Esophagus muscularis mucosa (tissue), 4 donors: Measurements from ENCODE around the gene HLA-B. TPM values are rescaled to one million over a fixed set of nuclear protein-coding genes. Genes with fewer than 3 reads are reported as not detected.
A peak's percentile ranks its signal among the peaks of the same experiment; 100 is the strongest.

Source experiments
- DNase-seq: peaks from one replicate; pipeline ENCODE4 v3.0.0-alpha.2; 2017; ENCODE audit errors: extremely low spot score
- H3K27ac ChIP-seq, 4 donors: fragments of 200-600 bp; sonication (generic); replicated peaks in 1 of 4; 1 replicate in 3 of 4; 2 replicates in 1 of 4; pipeline ENCODE4 v1.5.1; 2016 to 2019; ENCODE audit warnings: mild to moderate bottlenecking in 1 of 4
- H3K27me3 ChIP-seq, 4 donors: fragments of 200-600 bp; sonication (generic); one replicate each; pipeline versions ENCODE4 v1.5.1 to v1.6.0; 2016 to 2019
- H3K36me3 ChIP-seq, 4 donors: fragments of 200-600 bp; sonication (generic); one replicate each; pipeline ENCODE4 v1.5.1; 2016 to 2019
- H3K4me1 ChIP-seq, 4 donors: fragments of 200-600 bp; sonication (generic); one replicate each; pipeline ENCODE4 v1.5.1; 2016 to 2019
- H3K4me3 ChIP-seq, 4 donors: fragments of 200-600 bp; sonication (generic); 1 replicate in 2 of 4; 2 replicates in 2 of 4; pipeline ENCODE4 v1.5.1; 2016 to 2019; ENCODE audit warnings: mild to moderate bottlenecking in 4 of 4, moderate library complexity in 1 of 4
- H3K9me3 ChIP-seq, 4 donors: fragments of 200-600 bp; sonication (generic); 1 replicate in 3 of 4; 2 replicates in 1 of 4; pipeline ENCODE4 v1.5.1; 2016 to 2019
- EP300 ChIP-seq: sonication (generic); formaldehyde crosslinking; IDR thresholded peaks from one replicate; pipeline ENCODE4 v1.6.1; 2017; ENCODE audit warnings: antibody characterized with exemption
- POLR2A ChIP-seq: fragments of 450-650 bp; IDR thresholded peaks from one replicate; pipeline ENCODE4 v1.6.1; 2017; ENCODE audit warnings: antibody characterized with exemption, moderate library complexity, mild to moderate bottlenecking, low read depth
- POLR2AphosphoS5 ChIP-seq, 2 donors: sonication (generic); formaldehyde crosslinking; IDR thresholded peaks; one replicate each; pipeline ENCODE4 v1.6.1; 2017; ENCODE audit warnings: antibody characterized with exemption in 2 of 2
- WGBS: methylation state at CpG from one replicate; pipeline ENCODE4 v1.1.5; 2018; 5-methylcytosine and 5-hydroxymethylcytosine counted together
- intact Hi-C: fragments of 100-400 bp; cut with DNase I; formaldehyde crosslinking; loops from one replicate; pipeline ENCODE4 v1.15.1; 2023
- total RNA-seq, 4 donors: library from RNA; depleted of rRNA; stranded (reverse); fragments of >200 nt; gene quantifications; one replicate each; pipeline versions ENCODE4 v1.1.0 to v1.2.1, GENCODE V29; 2016
- TF ChIP-seq, protein P1 (sequence below), 3 experiments: fragments of 200-600 bp in 2 of 3; fragments of 450-650 bp in 1 of 3; sonication (generic) in 2 of 3; IDR thresholded peaks; one replicate each; pipeline ENCODE4 v1.5.1; 2017 to 2019; ENCODE audit warnings: antibody characterized with exemption in 3 of 3, mild to moderate bottlenecking in 2 of 3, moderate library complexity in 1 of 3

The HLA-B gene
- total RNA-seq, 4 donors from 2014 or later, result 336 to 628 (median 502) TPM

DNA sequence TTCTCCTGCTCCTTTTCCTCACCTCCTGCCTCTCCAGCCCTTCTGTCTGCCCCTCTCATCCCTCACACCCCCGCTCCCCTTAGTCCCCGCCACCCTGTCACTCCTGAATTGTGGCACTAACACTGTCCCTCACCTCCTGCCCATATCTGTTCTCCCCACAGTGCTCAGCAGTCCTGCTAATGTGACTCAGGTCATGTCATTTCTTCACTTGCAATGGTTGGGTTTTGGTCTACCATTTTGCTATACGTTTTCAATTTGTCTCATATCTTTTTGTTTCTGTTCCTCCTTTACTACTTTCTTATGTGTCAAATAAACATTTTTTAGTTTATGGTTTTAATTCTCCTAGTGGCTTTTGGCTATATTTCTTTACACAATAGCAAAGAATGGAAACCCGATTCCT is 1.3 kb upstream of the HLA-B start:
- Histone ChIP-seq H3K4me1 (peaks cover 8 to 19% (median 15%) of the 10 kb centered on the region in 4 donors), H3K36me3 (peaks cover 0 to 24% (median 16%) of the 10 kb centered on the region in 4 donors), H3K4me3 (no peak overlapping the region), H3K9me3 (no peaks in the 10 kb centered on the region), H3K27me3 (peaks cover 0 to 7% (median 1%) of the 10 kb centered on the region in 4 donors), H3K27ac (no peak overlapping the region)
- no peak for TF ChIP-seq POLR2A
- TF ChIP-seq, protein P1, sequence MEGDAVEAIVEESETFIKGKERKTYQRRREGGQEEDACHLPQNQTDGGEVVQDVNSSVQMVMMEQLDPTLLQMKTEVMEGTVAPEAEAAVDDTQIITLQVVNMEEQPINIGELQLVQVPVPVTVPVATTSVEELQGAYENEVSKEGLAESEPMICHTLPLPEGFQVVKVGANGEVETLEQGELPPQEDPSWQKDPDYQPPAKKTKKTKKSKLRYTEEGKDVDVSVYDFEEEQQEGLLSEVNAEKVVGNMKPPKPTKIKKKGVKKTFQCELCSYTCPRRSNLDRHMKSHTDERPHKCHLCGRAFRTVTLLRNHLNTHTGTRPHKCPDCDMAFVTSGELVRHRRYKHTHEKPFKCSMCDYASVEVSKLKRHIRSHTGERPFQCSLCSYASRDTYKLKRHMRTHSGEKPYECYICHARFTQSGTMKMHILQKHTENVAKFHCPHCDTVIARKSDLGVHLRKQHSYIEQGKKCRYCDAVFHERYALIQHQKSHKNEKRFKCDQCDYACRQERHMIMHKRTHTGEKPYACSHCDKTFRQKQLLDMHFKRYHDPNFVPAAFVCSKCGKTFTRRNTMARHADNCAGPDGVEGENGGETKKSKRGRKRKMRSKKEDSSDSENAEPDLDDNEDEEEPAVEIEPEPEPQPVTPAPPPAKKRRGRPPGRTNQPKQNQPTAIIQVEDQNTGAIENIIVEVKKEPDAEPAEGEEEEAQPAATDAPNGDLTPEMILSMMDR (IDR thresholded peaks at IDR 0.05), result no peak
- no peak for TF ChIP-seq POLR2AphosphoS5 (IDR thresholded peaks at IDR 0.05)
- no peak for TF ChIP-seq EP300
- peak; percentile 70 for DNase-seq
- WGBS, result 39% methylated on average over 4 of the region's 4 CpGs
- intact Hi-C loops, result no loop called here

DNA sequence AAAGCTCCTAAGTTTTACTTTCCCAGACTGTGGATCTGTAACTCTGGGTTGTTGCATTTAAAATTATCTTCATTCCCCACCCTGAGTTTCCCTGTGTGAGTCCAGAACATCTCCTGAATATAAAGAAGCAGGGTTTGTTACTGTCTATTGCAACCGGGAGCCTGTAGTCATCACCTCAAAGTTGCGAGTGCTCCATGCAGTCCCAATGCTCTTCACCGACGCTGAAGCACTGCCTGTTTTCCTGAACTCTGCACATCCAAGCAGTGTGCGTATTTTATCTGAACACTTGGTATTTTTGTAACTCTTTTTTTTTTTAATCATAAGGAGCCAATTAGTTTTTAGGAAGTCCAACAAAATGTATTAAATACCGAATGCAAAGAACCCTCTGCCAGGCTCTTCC is 907 bp upstream of the HLA-B start:
- intact Hi-C loops, result no loop called here
- peaks cover 0 to 26% (median 19%) of the 10 kb centered on the region in 4 donors for H3K36me3 ChIP-seq
- peaks cover 0 to 5% (median 1%) of the 10 kb centered on the region in 4 donors for H3K27me3 ChIP-seq
- TF ChIP-seq POLR2A (no peak), EP300 (no peak), POLR2AphosphoS5 (IDR thresholded peaks at IDR 0.05) (no peak)
- TF ChIP-seq, protein P1 (IDR thresholded peaks at IDR 0.05), result no peak
- 47% methylated on average over 6 of the region's 6 CpGs for WGBS
- H3K4me3 ChIP-seq, result peak overlapping the region in 2 of 4 donors; percentile 69 to 73
- no peak for DNase-seq
- H3K9me3 ChIP-seq, result no peaks in the 10 kb centered on the region
- H3K4me1 ChIP-seq, result peaks cover 8 to 20% (median 16%) of the 10 kb centered on the region in 4 donors
- H3K27ac ChIP-seq, result peak overlapping the region in 2 of 4 donors; percentile 82 to 93

DNA sequence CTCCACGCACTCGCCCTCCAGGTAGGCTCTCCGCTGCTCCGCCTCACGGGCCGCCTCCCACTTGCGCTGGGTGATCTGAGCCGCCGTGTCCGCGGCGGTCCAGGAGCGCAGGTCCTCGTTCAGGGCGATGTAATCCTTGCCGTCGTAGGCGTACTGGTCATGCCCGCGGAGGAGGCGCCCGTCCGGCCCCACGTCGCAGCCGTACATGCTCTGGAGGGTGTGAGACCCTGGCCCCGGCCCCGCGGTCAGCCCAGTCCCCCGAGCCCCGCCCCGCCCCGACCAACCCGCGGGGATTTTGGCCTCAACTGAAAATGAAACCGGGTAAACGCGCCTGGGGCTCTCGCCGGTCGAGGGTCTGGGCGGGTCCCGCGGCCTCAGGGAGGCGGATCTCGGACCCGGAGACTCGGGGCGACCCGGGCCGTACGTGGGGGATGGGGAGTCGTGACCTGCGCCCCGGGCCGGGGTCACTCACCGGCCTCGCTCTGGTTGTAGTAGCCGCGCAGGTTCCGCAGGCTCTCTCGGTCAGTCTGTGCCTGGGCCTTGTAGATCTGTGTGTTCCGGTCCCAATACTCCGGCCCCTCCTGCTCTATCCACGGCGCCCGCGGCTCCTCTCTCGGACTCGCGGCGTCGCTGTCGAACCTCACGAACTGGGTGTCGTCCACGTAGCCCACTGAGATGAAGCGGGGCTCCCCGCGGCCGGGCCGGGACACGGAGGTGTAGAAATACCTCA is 598 bp downstream of the HLA-B start:
- peak overlapping the region; percentile 75 to 93 (median 83) for H3K27ac ChIP-seq
- no peaks in the 10 kb centered on the region for H3K27me3 ChIP-seq
- peak overlapping the region; percentile 67 to 73 (median 68) for H3K4me3 ChIP-seq
- H3K36me3 ChIP-seq, result peaks cover 0 to 26% (median 19%) of the 10 kb centered on the region in 4 donors
- H3K4me1 ChIP-seq, result peaks cover 8 to 20% (median 16%) of the 10 kb centered on the region in 4 donors
- TF ChIP-seq EP300 (no peak), POLR2A (no peak), POLR2AphosphoS5 (IDR thresholded peaks at IDR 0.05) (no peak)
- TF ChIP-seq, protein P1 (IDR thresholded peaks at IDR 0.05), result no peak
- WGBS, result no CpG with 5 or more reads among the region's 83 CpGs
- peak; percentile 88 for DNase-seq
- no peaks in the 10 kb centered on the region for H3K9me3 ChIP-seq
- intact Hi-C loops, result no loop called here

DNA sequence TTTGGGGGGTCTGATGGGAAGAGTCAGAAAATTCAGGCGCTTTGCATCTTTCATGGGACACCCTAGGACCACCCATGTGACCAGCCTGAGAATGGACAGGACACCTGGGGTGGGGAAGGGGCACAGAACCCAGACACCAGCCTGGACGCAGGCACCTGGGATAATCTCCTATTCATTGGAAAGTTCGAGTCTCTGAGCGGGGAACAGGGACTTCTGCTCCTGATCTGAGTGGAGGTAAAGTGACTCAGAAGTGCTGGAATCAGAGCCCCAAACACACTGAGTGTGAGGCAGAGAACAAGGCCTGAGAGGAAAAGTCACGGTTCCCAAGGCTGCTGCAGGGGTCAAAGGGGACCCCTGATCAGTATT is 1.4 kb downstream of the HLA-B start:
- 78% methylated on average over 4 of the region's 5 CpGs for WGBS
- no peak for TF ChIP-seq EP300
- H3K27ac ChIP-seq, result no peak overlapping the region
- DNase-seq, result peak; percentile 50
- H3K9me3 ChIP-seq, result no peaks in the 10 kb centered on the region
- H3K4me3 ChIP-seq, result peak overlapping the region; percentile 67 to 73 (median 68)
- H3K27me3 ChIP-seq, result no peaks in the 10 kb centered on the region
- H3K36me3 ChIP-seq, result peaks cover 0 to 26% (median 19%) of the 10 kb centered on the region in 4 donors
- H3K4me1 ChIP-seq, result peaks cover 8 to 20% (median 16%) of the 10 kb centered on the region in 4 donors
- intact Hi-C loops, result no loop called here

DNA sequence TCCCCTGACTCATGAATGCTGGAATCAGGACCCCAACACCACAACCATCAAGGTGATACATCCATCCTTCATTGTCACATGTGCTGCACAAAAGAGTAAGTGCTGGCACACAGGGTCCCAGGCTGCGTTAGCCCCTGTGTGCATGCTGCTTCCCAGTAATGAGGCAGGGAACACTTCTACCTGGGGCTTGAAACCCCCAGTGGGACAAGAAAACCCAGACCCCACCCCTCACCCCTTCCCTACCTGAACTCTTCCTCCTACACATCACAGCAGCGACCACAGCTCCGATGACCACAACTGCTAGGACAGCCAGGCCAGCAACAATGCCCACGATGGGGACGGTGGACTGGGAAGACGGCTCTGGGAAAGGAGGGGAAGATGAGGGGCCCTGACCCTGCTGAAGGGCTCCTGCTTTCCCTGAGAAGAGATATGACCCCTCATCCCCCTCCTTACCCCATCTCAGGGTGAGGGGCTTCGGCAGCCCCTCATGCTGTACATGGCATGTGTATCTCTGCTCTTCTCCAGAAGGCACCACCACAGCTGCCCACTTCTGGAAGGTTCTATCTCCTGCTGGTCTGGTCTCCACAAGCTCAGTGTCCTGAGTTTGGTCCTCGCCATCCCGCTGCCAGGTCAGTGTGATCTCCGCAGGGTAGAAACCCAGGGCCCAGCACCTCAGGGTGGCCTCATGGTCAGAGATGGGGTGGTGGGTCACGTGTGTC is 2.0 kb downstream of the HLA-B start:
- DNase-seq, result peak; percentile 84
- no peak overlapping the region for H3K27ac ChIP-seq
- peaks cover 8 to 20% (median 16%) of the 10 kb centered on the region in 4 donors for H3K4me1 ChIP-seq
- H3K9me3 ChIP-seq, result no peaks in the 10 kb centered on the region
- intact Hi-C loops, result loop anchor here (5.0 kb wide), 1 partner anchor 88 kb away; no protein-coding TSS in a partner anchor
- no peaks in the 10 kb centered on the region for H3K27me3 ChIP-seq
- H3K4me3 ChIP-seq, result peak overlapping the region; percentile 31 to 73 (median 68)
- no peak for TF ChIP-seq POLR2A
- TF ChIP-seq EP300, result no peak
- TF ChIP-seq POLR2AphosphoS5 (IDR thresholded peaks at IDR 0.05), result no peak
- TF ChIP-seq, protein P1 (IDR thresholded peaks at IDR 0.05), result no peak
- WGBS, result 73% methylated on average over 6 of the region's 11 CpGs
- peaks cover 0 to 26% (median 19%) of the 10 kb centered on the region in 4 donors for H3K36me3 ChIP-seq
